A673 (cell line): ENCODE results near the gene SDF4. TPM values are rescaled to one million over a fixed set of nuclear protein-coding genes. Genes with fewer than 3 reads are reported as not detected.

ENCODE experiments used
- BruUV-seq: library from RNA; stranded (reverse); fragments of 400-500 nt; replicated peaks from 2 replicates; lab custom pipeline; 2021; lab: Mats Ljungman, UMichigan
- CTCF ChIA-PET: fragments of 300-600 bp; sonication (Branson Sonifier 250); formaldehyde crosslinking; loops from one replicate; lab custom pipeline; 2022; ENCODE audit warnings: antibody characterized with exemption; lab: Charles Lee
- POLR2A ChIA-PET: fragments of 300-600 bp; sonication (Branson Sonifier 250); formaldehyde crosslinking; loops from one replicate; lab custom pipeline; 2022; ENCODE audit warnings: antibody characterized with exemption; ENCODE audit not compliant: low non-redundant PET; lab: Charles Lee
- DNase-seq: peaks from one replicate; pipeline ENCODE4 v3.0.0-alpha.2; 2015; ENCODE audit warnings: low spot score
- H3K27ac ChIP-seq: fragments of 200-600 bp; sonication (generic); 2 replicates; pipeline ENCODE4 v1.5.1; 2016; ENCODE audit warnings: mixed run types, low read depth, mild to moderate bottlenecking, mixed read lengths, antibody characterized with exemption, low read length; ENCODE audit not compliant: poor library complexity, severe bottlenecking
- H3K27me3 ChIP-seq: fragments of 200-600 bp; sonication (generic); replicated peaks from 2 replicates; pipeline ENCODE4 v1.6.1; 2017; ENCODE audit warnings: mixed run types, low read depth, mild to moderate bottlenecking, mixed read lengths, antibody characterized with exemption, low read length; ENCODE audit not compliant: insufficient read depth, poor library complexity
- H3K36me3 ChIP-seq: fragments of 200-600 bp; sonication (generic); 2 replicates; pipeline ENCODE4 v1.6.1; 2016; ENCODE audit warnings: mixed run types, mild to moderate bottlenecking, mixed read lengths, antibody characterized with exemption, low read length; ENCODE audit not compliant: insufficient read depth, poor library complexity, severe bottlenecking
- H3K4me1 ChIP-seq: fragments of 200-600 bp; sonication (generic); 2 replicates; pipeline ENCODE4 v1.6.1; 2017; ENCODE audit warnings: mixed run types, mild to moderate bottlenecking, mixed read lengths, antibody characterized with exemption, low read length; ENCODE audit not compliant: insufficient read depth, poor library complexity, severe bottlenecking
- H3K4me3 ChIP-seq: fragments of 200-600 bp; sonication (generic); 2 replicates; pipeline ENCODE4 v1.5.1; 2016; ENCODE audit warnings: low read depth, mixed run types, mild to moderate bottlenecking, mixed read lengths, low read length; ENCODE audit not compliant: poor library complexity, severe bottlenecking
- H3K9me3 ChIP-seq: fragments of 200-600 bp; sonication (generic); 2 replicates; pipeline ENCODE4 v1.6.1; 2016; ENCODE audit warnings: mixed run types, low read depth, mild to moderate bottlenecking, mixed read lengths, antibody characterized with exemption, low read length; ENCODE audit not compliant: poor library complexity, severe bottlenecking
- EZH2 ChIP-seq: fragments of 200-600 bp; sonication (generic); IDR thresholded peaks from 2 replicates; pipeline ENCODE4 v1.6.1; 2017; ENCODE audit warnings: borderline replicate concordance, low read depth, mild to moderate bottlenecking, mixed read lengths, antibody characterized with exemption, low read length; ENCODE audit not compliant: poor library complexity, severe bottlenecking
- intact Hi-C: fragments of 100-400 bp; cut with micrococcal nuclease; formaldehyde crosslinking; loops from one replicate; pipeline ENCODE4 v1.10.0; 2022; ENCODE audit not compliant: unreplicated experiment
- total RNA-seq: library from RNA; stranded (reverse); gene quantifications from 2 replicates; pipeline ENCODE4 v1.2.3, GENCODE V29; 2021
- TF ChIP-seq, protein P1 (sequence below): fragments of 300-800, 200-600 bp; sonication (generic); conservative IDR thresholded peaks from 2 replicates; pipeline ENCODE4 v1.5.1; 2017; ENCODE audit warnings: low read depth, mild to moderate bottlenecking, antibody characterized with exemption, low read length, moderate library complexity, mixed read lengths

The SDF4 gene
- total RNA-seq, 1 experiment from 2014 or later = 133 TPM

GRCh38 chr1:1232208-1232795, 501 bp upstream of the SDF4 start, which contains the start of gene B3GALT6:
TSS of gene B3GALT6 (plus strand) at chr1:1232237. CDS start at chr1:1232279, 42 bp downstream.
- CTCF ChIA-PET = no interaction called here
- BruUV-seq = no TSS peak
- intact Hi-C loops = loop anchor here (5.0 kb wide), 1 partner anchor 110 kb away; no protein-coding TSS in a partner anchor

DNA sequence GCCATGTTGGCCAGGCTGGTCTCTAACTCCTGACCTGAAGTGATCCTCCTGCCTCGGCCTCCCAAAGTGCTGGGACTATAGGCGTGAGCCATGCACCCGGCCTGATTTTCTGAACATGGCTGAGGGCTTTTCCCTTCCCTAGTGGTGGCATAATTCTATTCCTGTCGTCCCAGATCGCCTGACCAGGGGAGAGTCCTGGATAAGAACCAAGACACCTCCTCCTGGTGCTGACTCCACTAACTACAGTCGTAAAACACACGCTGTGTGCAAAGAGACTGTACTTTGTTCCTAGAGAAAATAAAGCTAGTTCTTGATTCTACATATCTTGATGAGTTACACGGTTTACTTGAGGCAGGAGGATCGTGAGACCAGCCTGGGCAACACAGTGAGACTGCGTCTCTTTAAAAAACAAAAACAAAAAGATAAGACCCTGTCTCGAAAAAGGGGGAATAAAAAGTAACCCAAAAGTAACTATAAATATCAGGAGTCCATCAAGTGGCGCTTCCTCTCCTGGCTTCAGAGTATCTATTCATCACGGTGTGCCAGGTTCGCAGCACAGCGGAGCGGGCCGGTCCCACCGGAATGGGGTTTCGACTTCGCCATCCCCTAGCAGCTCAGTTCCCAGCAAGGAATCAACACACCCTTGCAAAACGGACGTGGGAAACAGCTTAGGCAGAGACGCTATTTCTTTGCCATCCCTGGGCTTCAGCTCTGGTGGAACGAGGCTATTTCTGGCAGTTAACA, 973 bp downstream of the SDF4 start:
- Histone ChIP-seq H3K4me1 (peaks cover 24% of the 10 kb centered on the region), H3K4me3 (peak overlapping the region; percentile 97), H3K9me3 (no peaks in the 10 kb centered on the region), H3K27ac (peak overlapping the region; percentile 97), H3K27me3 (no peaks in the 10 kb centered on the region), H3K36me3 (peaks cover 35% of the 10 kb centered on the region)
- intact Hi-C loops = loop anchor here (5.0 kb wide), 1 partner anchor 109 kb away; no protein-coding TSS in a partner anchor
- DNase-seq = peak; percentile 64
- POLR2A ChIA-PET = interaction anchor here (1.0 kb wide), 1 partner anchor 23 kb away, joined by 4 read pairs; no protein-coding TSS in a partner anchor
- TF ChIP-seq, protein P1, sequence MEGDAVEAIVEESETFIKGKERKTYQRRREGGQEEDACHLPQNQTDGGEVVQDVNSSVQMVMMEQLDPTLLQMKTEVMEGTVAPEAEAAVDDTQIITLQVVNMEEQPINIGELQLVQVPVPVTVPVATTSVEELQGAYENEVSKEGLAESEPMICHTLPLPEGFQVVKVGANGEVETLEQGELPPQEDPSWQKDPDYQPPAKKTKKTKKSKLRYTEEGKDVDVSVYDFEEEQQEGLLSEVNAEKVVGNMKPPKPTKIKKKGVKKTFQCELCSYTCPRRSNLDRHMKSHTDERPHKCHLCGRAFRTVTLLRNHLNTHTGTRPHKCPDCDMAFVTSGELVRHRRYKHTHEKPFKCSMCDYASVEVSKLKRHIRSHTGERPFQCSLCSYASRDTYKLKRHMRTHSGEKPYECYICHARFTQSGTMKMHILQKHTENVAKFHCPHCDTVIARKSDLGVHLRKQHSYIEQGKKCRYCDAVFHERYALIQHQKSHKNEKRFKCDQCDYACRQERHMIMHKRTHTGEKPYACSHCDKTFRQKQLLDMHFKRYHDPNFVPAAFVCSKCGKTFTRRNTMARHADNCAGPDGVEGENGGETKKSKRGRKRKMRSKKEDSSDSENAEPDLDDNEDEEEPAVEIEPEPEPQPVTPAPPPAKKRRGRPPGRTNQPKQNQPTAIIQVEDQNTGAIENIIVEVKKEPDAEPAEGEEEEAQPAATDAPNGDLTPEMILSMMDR = 0 out of 2 replicates have a peak, but pooled peaks have one; percentile 14
- TF ChIP-seq EZH2 = no peak
- TSS peak; percentile 89 for BruUV-seq
- CTCF ChIA-PET = interaction anchor here (1.3 kb wide), 1 partner anchor 108 kb away, joined by 7 read pairs; no protein-coding TSS in a partner anchor

More at GRCh38 chr1:1232208-1232795, 501 bp upstream of the SDF4 start, which contains the start of gene B3GALT6:
- Histone ChIP-seq H3K36me3 (peaks cover 29% of the 10 kb centered on the region), H3K9me3 (no peaks in the 10 kb centered on the region), H3K4me3 (peak within 1 kb of the TSS; percentile 97), H3K4me1 (peaks cover 24% of the 10 kb centered on the region), H3K27me3 (no peaks in the 10 kb centered on the region), H3K27ac (peak within 1 kb of the TSS; percentile 97)
- TF ChIP-seq, protein P1 = no peak
- TF ChIP-seq EZH2 = no peak
- DNase-seq = no peak
- POLR2A ChIA-PET = no interaction called here

DNA sequence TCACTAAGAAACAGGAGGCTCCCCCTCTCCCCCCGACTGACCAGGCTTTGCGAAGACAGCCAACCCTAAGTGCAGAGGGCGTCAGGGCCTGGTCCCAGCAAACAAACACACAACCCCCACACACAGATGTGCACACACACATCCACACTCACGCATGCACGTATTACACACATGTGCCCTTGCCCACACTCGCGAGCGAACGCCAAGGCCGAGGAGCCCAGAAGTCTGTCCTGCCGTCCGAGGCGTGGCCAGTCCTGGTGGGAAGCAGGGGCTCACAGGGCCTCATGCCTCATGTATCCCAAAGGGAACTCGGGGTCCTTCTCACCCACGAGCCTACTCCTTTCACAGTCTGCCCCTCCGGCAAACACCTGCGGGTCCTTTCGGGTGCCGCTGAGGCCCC, 2.0 kb downstream of the SDF4 start:
- CTCF ChIA-PET = no interaction called here
- intact Hi-C loops = loop anchor here (5.0 kb wide), 1 partner anchor 107 kb away; no protein-coding TSS in a partner anchor
- H3K36me3 ChIP-seq = peaks cover 32% of the 10 kb centered on the region

More for the DNA sequence above, 2.0 kb downstream of the SDF4 start:
- Histone ChIP-seq H3K4me3 (no peak overlapping the region), H3K9me3 (no peaks in the 10 kb centered on the region), H3K27ac (peak overlapping the region; percentile 97), H3K27me3 (no peaks in the 10 kb centered on the region), H3K4me1 (peaks cover 24% of the 10 kb centered on the region)
- POLR2A ChIA-PET = no interaction called here
- TF ChIP-seq EZH2 = no peak
- TF ChIP-seq, protein P1 = no peak
- DNase-seq = no peak
- no TSS peak for BruUV-seq
